ENCODE results near the gene MEPE.
"Not testable (repeated sequence)": the region's sequence is repeated elsewhere in the genome, so short reads cannot be mapped to it uniquely, and the experiment has no call there.

The MEPE gene

GRCh38 chr4:87884976-87885549, 52.3 kb downstream of the MEPE start:
- DNase-seq, result no peak

GRCh38 chr4:87886083-87886482, 53.3 kb downstream of the MEPE start:
- no peak for DNase-seq

- DNase-seq, result not testable (repeated sequence)
Observed at GRCh38 chr4:87890753-87891152, 58.0 kb downstream of the MEPE start.

- peak; percentile 85 for DNase-seq
Observed at GRCh38 chr4:87895964-87896621, 63.3 kb downstream of the MEPE start.
